Daoy (cell line): ENCODE data around the gene TMC6. TPM values are rescaled to one million over a fixed set of nuclear protein-coding genes. Genes with fewer than 3 reads are reported as not detected.
"Not testable (repeated sequence)": the region's sequence is repeated elsewhere in the genome, so short reads cannot be mapped to it uniquely, and the experiment has no call there.

Experiments used
- DNase-seq: peaks from one replicate; pipeline ENCODE4 v3.0.0-alpha.2; 2015; ENCODE audit warnings: low read depth
- total RNA-seq: library from RNA; depleted of rRNA; stranded (reverse); fragments of >200 nt; shearing (Covaris generic); gene quantifications from 2 replicates; pipeline ENCODE4 v1.2.3, GENCODE V29; 2014; rRNA removed

TMC6 gene
- total RNA-seq, 1 experiment from 2014 or later: 0.80 TPM

DNA sequence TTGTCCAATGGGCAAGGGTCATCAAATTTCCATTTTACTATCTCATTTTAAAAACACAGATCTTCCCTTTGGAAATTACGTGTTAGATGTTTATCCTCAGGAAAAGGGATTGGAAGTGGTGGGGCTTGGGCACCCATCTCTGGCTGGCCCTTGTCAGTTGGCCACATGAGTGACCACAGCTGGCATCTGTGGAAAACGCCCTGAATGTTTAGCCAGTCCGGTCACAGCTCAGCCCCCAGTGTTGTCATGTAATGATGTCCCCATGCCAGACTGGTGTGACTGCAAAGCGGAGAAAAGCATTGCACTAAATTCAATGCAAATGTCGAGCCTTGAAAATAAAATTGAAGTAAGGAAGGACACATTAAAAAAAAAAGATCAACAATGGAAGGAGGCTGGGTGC is 53.0 kb downstream of the TMC6 start:
- no peak for DNase-seq

DNA sequence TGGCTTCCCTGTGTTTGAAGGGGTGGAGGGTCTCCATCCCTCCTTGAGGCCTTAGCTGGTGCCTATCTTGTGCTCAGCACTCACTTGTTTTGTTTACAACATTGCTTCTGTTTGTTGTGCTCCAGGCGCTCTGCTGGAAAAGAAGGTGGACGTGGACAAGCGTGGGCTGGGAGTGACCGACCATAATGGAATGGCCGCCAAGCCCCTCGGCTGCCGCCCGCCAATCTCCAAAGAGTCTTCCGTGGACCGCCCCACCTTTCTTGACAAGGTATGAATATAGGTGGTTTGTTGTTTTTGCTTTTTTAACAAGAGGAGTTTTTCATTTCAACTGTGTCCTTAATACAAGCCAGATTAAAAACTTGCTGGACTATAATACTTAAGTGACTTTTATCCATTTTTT is 53.5 kb downstream of the TMC6 start:
- DNase-seq: no peak

DNA sequence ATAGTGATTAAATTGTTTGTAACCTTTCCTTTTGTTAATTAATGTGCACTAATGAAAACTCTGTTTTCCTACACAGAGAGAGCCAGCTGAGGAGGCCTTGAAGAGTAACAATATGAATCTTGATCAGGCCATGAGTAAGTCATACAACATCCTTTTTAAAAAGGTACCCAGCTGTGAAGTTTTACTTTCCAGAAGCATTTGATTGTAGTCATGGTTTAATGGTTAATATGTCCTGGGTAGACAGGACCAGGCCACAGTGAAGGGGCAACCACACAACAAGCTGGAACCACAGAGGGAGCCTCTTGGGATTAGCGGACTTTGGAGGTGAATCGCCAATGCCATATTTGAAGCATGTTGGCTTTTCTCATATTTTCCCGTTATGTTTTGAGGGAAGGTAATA is 55.6 kb downstream of the TMC6 start:
- no peak for DNase-seq

DNA sequence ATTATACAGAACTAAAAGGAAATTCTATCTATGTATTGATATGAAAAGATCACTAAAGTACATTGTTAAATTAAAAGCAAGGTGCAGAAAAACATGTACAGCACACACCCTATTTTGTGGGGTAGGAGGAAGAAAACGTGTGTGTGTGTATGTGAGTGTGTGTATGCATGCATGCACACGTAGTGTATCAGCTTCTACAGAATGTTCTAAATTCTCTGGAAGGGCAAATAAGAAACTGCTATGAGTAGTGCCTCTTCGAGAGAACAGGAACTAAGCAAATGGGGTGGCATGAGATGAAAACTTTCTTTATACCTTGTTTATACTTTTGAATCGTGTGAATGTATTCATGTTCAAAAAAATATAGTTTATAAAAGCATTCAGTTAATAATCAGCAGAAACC is 58.9 kb downstream of the TMC6 start:
- no peak for DNase-seq

DNA sequence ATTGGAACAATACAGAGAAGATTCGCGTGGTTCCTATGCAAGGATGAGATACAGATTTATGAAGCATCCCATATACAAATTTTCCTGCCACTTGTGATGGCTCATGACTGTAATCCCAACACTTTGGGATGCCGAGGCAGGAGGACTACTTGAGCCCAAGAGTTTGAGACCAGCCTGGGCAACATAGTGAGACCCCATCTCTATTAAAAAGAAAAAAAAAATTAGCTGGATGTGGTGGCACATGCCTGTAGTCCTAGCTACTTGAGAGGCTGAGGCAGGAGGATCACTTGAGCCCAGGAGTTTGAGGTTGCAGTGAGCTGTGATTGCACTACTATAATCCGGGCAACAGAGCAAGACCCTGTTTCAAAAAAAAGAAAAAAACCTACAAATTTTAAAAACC is 61.6 kb downstream of the TMC6 start:
- DNase-seq: not testable (repeated sequence)

DNA sequence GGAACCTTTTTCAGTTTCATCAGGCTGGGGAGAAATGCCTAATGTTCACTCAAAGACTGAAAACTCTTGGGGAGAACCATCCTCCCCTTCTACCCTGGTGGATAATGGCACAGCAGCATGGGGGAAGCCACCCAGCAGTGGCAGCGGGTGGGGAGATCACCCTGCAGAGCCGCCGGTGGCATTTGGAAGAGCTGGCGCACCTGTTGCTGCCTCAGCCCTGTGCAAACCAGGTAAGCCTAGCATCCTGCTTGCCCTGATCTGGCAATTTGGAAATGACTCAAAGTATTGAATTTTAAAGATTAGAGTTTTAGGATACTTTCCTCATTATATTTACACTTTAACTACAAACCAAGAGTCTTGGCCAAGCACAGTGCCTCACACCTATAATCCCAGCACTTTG is 63.8 kb downstream of the TMC6 start:
- no peak for DNase-seq

DNA sequence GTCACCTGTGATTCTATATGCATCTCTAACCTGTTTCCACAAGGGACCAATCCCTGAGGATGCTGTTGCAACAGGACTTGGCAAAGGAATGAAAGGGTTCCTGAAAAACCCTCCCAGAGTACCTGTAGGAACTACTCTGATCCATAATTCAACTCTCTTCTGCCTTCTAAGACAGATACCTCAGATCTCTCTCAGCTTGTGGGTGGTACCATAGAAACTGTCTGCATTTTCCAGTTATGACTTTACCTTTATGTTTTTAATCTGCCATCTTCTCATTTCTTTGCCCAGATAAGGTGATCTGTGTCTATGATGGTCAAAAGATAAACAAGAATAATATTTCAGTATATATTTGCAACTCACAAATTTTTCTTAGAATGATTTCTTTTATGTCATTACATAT is 65.1 kb downstream of the TMC6 start:
- no peak for DNase-seq

DNA sequence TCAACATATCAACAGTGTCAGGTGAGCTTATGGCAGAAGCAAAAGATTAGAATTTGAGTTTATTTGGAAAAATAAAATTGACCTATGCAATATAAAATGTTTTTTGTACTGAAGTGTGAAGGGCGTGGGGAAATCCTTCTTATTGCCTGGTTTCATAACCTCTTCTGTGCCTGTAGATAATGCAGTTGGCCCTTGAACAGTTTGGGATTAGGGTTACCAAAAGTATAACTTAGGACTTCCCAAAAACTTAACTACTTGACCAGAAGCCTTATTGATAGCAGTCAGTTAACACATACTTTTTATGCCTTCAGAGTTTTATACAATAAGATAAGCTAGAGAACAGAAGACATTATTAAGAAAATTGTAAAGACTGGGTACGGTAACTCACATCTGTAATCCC is 66.0 kb downstream of the TMC6 start:
- DNase-seq: no peak

Other genes with a start within 250 kb of the TMC6 start
- 2.7 and 2.8 TPM in 2 replicates for gene TNRC6C, start 170.1 kb downstream of the TMC6 start, total RNA-seq
- gene TMC8, start 2.0 kb upstream of the TMC6 start, total RNA-seq: not detected in 2 replicates
- gene C17orf99, start 17.6 kb upstream of the TMC6 start, total RNA-seq: not detected in 2 replicates
- 14.8 and 19.4 TPM in 2 replicates for gene SYNGR2, start 39.8 kb upstream of the TMC6 start, total RNA-seq
- 111 and 130 TPM in 2 replicates for gene TK1, start 58.3 kb upstream of the TMC6 start, total RNA-seq
- 12.1 and 14.8 TPM in 2 replicates for gene AFMID, start 58.6 kb upstream of the TMC6 start, total RNA-seq
- 223 and 248 TPM in 2 replicates for gene BIRC5, start 85.5 kb upstream of the TMC6 start, total RNA-seq
- gene TMEM235, start 102.9 kb upstream of the TMC6 start, total RNA-seq: not detected in 2 replicates
- gene SOCS3, start 231.3 kb upstream of the TMC6 start, total RNA-seq: 25.3 and 27.9 TPM in 2 replicates
- gene PGS1, start 249.9 kb upstream of the TMC6 start, total RNA-seq: 25.6 and 26.8 TPM in 2 replicates